GM21786 (cell line): ENCODE data around the gene TULP4.

Source experiments
- ATAC-seq: cut with Tn5 transposase; IDR thresholded peaks from one replicate; pipeline ENCODE4 v1.9.1; 2021; ENCODE audit not compliant: unreplicated experiment

The TULP4 gene, protein sequence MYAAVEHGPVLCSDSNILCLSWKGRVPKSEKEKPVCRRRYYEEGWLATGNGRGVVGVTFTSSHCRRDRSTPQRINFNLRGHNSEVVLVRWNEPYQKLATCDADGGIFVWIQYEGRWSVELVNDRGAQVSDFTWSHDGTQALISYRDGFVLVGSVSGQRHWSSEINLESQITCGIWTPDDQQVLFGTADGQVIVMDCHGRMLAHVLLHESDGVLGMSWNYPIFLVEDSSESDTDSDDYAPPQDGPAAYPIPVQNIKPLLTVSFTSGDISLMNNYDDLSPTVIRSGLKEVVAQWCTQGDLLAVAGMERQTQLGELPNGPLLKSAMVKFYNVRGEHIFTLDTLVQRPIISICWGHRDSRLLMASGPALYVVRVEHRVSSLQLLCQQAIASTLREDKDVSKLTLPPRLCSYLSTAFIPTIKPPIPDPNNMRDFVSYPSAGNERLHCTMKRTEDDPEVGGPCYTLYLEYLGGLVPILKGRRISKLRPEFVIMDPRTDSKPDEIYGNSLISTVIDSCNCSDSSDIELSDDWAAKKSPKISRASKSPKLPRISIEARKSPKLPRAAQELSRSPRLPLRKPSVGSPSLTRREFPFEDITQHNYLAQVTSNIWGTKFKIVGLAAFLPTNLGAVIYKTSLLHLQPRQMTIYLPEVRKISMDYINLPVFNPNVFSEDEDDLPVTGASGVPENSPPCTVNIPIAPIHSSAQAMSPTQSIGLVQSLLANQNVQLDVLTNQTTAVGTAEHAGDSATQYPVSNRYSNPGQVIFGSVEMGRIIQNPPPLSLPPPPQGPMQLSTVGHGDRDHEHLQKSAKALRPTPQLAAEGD (N-terminal part only)

DNA sequence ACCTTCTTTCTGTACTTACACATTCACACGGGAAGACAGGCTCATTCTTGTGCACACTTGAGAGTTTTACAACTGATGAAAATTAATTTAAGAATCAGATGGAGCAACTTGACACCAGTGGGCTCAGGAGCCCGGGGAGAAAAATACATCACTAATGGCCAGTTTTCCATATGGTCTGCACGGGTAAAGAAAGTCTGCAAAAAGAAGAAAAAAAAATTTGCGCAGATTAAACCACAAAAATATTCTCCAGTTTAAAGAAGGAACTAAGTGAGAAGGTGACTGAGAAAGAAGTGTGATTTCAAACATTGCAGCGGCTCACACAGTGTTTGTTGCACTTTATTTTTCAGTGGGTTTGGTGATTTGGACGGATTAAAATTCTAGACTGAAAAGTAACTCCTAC is at the start of gene TULP4:
TSS of gene TULP4 (plus strand) at position 301 of the 400 bp plus-strand sequence. CDS start 1,552 bp downstream, outside the sequence.
- no peak for ATAC-seq

DNA sequence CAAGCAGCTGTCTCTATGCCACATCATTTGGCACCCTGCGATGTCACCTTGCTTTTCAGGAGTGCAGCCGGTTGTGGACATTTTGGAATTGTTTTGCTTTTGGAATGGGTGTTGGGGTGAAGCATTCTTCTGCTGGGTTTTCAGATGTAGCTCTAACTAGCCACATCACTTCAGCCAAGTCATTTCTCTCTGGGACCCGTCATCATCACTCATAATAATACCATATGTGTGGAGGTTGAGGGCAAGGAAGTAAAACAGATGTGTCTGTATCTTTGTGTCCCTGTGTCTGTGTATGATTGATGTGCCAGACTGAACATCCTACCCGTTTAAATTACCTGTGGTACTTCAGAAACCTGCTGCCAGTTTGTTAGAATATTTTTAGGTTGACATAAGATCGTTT is 49.5 kb upstream of the TULP4 start:
- ATAC-seq, result no peak

DNA sequence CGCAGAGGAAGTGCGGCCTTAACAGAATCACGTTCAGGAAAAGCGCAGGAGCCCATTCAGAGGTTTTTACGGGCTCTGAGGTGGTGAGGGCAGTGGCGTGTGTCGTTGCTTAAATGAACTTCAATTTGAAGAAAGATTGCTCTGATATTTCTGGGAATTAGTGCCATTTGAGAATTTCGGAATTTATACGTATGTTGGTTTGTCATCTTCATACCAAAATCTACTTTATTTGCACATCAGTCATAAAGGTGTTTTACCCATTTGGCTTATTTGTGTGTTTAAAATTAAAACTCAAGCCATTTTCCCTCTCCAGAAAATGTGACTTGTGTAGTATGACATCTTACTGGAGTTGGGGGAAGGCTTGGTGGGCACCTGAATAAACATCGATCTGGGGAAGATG is 48.1 kb upstream of the TULP4 start:
- no peak for ATAC-seq

DNA sequence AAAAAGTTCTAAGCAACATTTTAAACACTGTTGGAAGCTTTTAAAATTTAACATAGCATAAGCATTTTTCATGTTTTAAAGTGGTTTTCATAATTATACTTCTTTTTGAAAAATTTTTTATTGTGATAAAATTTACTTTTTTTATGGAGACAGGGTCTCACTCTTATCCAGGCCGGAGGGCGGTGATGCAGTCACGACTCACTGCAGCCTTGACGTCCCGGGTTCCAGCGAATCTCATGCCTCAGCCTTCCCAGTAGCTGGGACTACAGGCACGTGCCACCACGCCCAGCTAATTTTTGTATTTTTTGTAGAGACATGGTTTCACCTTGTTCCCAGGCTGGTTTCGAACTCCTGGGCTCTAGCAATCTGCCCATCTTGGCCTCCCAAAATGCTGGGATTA is 46.1 kb upstream of the TULP4 start:
- ATAC-seq, result no peak

DNA sequence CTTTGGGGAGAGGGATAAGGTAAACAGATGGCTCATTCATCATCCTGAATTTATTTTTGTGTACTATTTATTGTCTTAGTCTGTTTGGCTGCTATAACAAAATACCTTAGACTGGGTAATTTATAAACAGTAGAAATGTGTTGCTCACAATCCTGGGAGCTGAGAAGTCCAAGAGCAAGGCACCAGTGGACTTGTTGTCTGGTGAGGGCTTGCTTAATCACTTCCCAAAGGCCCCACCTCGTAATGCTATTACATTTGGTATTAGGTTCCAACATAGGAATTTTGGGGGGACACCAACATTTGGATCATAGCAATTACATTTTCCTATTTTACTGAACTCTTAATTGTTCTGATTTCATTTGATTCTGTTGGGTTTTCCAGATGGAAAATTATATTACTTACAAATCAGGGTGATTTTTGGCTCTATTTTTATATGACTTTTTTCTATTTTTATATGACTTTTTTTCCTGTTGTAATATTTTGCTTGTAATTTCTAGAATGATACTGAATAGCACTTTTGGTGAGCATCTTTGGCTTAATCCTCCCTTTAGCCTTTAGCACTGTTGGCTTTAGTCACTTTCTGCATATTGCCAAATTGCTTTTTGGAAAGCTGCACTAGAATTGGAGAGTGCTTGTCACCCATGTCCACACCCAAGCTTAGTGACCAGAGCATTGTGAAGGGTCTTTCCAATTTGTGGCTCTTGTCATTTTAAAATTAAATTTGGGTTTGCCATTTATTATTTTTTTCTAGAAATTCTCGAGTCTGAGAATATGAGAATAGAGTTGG is 43.7 kb upstream of the TULP4 start:
- ATAC-seq, result no peak

DNA sequence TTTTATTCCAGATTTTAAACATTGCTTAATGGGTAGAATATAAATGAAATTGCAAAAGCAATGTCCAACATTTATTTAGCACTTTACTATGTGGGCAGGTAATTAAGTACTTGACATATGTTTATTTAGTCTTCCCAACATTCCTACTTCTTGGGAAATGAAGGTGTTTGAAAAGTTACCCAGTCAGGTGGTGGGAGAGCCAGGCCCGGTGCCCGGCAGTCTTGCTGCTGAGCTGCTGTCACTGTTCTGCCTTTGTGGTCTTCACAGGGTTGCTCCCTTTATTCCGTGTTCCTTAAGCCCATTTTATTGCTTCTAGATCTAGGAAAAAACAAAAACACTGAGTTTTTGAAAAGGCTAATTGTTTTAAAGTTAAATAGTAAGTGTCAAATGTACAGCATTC is 42.6 kb upstream of the TULP4 start:
- no peak for ATAC-seq

DNA sequence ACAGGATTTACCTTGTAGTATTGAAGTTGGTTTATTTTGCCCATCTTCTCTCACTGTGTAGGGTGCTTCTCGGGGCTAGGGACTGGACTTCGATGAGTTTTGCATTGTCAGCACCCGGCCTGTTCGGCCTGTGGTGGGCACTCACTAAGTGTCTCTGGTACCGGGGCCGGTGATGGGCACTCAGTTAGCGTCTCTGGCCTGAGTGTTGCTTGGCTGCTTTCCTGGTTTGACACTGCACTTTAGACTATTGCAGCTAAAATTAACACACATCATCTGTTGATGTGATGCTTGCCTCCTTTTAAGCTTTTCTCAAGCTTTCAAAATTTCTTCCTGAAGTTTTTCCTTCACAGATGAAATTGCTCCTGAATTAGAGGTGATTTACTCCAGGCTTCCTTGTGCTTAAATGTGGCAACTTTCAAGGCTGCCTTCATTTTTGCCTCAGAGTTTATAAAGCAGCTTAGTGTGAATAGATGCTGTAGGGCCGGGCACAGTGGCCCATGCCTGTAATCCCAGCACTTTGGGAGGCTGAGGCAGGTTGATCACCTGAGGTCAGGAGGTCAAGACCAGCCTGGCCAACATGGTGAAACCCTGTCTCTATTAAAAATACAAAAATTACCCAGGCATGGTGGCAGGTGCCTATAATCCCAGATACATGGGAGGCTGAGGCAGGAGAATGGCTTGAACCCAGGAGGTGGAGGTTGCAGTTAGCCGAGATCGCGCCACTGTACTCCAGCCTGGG is 41.7 kb upstream of the TULP4 start:
- ATAC-seq, result peak; percentile 11

DNA sequence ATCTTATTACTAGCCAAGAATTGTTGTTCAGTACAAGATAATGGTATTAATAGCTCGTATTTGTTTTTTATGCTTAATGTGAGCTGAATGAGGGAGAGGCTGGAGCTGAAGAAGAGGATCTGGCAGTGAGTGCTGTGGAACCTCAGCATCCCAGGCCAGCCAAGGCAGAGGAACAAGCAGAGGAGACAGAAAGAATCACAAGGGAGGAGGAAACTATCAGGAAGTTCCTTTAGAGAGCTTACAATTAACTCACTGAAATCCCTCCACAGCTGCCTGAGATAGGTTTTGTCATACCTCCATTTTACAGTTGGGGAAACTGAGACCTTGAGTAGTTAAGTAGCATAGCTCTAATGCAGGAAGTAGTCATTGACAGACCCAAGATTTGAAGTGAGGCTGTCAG is 39.9 kb upstream of the TULP4 start:
- ATAC-seq, result no peak

DNA sequence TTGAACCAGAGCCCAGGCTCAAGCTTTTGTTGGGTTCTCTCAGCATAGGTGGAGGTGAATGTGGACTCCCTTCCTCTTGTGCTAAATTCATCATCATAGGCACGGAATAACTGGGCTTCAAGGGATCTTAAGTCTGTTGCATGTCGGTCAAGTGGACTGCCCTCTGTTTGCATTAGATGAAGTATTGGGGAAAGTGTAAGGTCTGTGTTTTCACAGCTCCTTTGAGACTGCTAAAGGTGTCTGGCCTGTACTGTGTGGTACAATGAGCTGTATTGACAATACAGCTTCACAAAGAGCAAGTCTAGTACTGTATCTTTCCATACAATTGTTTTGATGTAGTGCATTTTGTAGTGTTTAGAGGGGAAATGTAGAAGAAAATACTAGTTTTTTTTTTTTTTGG is 34.3 kb upstream of the TULP4 start:
- no peak for ATAC-seq

DNA sequence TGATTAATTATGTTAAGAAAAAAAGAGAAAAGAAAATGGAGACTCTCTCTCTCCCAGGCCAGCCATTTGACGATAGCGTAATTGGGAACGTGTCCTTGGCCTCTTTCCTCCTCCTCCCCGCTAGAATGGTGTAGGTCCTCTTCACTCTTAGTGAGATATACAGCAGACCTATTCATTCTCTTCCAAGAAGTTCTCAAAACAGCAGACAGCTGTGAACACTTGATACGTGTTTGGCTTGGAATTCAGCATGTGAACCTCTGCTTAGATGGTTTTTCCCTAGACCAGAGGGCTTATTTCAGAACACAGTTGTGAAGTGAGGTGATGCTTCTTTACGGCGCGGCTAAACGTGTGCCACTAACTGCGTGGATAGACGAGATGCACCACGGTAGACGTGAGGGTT is 32.6 kb upstream of the TULP4 start:
- ATAC-seq, result no peak

DNA sequence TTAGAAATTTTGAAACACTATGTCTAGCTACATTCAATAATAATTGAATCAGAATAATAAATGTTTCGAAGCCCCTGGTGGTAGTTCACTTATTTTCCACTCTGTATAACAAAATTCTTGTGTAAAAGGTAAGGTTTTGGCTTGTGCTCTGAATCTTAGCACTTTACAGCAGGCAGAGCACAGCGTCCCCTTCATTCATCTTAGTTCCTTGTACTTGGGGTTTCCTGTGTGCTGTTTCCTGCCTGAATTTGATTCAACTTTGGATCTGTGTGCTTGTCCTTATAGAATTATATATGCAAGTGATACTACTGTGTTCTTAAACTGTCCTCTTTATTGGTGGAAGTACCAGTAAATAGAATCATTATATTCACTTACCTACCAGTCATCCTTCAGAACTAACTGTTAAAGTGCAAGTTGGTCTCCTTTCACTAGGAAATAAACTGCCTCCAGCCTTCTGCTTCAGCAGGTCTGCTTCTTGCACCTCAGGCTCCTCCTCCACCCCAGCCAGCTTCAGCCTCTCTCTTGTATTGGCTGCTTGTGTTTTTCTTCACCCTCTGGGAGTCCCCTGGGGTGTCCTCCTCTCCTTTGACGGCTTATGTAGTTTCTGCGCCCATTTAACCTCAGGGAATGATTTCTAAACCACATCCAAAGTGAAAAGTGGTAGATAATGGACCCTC is 28.8 kb upstream of the TULP4 start:
- peak; percentile 74 for ATAC-seq

DNA sequence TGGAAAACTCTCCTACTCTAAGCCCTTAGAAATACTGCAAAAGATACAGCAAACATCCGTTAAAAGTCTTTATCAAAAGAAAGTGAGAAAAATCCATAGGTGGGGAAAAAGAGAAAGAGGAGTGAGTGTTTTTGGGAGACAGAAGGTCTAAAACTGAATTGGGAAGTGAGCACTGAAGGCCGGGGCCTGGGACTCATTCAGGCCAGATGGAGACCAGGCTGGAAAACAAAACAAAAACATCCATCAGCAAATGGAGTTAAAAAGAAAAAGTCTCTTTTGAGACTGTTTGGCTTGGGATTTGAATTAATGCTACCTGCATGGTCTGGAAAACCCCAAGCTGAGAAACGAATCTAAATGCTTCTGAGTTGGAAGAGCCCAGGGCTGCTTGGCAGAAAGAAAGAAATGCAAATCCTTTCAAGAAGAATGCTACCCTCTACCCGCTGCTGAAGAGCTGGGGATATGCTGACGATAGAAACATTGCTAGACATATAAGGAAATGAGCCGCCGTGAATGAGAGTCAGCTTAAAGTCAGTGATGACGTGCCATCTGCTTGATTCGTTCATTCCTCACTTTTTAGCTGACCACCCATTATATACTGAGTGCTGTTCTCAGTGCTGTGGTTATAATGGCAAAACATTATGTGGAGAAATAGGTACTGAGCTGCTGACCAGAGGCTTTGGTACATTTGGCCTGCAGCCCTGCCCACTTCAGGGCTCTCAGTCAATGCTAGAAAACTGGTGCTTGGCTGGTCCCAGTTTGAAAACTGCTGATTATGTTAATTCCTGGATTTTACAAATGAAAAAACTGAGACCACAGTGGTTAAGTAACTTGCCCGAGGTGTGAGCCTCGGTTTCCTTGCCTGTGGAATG is 28.0 kb upstream of the TULP4 start:
- peak; percentile 54 for ATAC-seq

DNA sequence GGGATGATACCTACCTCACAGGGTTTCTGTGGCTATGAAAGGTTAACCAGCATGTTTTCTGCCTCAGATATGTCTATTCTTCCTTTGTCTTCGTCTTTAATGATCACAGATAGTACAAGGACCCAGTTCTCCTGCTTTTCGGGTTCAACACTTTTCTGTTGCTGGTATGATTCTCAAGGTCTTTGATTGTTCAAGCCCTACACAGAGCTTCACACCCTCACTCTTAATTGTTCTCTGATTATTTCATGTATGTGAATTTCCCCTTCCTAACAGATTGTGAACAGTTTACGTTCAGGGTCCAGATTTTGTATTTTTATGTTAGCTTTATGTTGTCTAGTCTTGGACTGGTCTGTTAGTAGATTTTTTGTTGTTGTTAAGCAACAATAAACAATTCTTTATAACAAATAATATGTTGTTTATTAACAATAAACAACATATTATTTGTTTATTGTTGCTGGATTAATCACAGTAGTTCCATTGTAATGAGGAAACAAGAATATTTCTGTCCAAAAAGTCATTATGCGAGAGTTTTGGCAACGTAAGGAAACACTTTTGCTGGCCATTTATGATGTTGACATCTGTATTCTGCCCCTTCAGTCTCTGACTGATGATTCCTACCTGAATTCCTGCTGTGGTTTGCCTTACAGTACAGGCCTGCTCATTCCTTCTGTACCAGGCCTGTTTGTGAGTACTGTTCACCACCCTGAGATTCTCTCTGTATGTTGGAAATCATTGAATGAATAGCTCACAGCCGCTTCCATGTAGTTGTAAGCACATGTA is 27.2 kb upstream of the TULP4 start:
- no peak for ATAC-seq

DNA sequence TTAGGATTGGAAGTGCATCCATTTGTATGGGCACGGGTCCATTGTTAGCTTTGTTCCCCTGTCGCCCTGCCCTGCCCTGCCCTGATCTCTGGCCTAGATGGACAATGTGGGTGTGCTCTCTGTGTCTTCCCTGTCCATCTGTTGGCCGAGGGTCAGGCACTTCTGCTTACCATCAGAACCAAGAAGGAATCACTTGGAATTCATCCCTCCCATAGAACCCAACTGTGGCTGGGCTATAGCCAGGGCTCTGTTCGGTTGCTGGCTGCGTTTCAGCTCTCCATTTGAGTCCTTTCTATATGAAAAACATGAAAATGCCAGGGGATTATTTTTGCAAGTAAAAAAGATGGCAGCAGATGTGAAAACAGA is 26.6 kb upstream of the TULP4 start:
- no peak for ATAC-seq

DNA sequence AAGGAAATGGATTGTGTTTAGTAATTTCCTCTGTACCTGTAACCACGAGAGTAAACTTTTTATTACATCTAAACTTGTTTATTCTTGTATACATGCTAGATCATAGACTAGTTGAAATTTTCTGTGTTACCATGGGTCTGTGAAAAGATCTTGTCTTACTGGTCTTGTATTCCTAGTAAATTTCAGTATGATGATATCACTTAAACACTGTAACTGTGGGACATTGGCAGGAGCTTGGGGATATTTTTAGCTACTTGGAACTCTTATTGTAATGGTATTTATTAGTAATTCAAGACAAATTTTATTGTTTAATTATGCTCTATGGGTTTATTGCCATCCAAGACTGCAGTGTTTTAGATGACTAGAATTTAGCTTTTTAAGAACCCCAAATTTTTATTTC is 25.9 kb upstream of the TULP4 start:
- no peak for ATAC-seq

DNA sequence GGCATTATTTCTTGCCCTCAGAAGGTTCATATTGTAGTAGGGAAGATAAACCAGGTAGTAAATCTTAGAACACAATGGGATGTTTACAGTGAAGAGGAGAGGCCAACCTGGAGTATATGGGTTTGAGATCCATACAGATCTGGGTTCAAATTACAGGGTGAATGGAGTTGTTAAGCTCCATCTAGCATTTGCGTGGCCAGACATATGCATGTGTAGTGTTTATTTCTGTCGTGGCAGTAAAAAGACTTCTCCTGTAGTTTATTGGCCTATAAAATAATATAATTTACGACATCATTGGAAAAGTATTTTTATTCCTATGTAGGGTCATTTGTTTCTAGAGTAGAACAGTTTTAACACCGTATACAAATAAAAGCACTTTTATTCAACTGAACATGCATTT is 25.2 kb upstream of the TULP4 start:
- ATAC-seq, result no peak

DNA sequence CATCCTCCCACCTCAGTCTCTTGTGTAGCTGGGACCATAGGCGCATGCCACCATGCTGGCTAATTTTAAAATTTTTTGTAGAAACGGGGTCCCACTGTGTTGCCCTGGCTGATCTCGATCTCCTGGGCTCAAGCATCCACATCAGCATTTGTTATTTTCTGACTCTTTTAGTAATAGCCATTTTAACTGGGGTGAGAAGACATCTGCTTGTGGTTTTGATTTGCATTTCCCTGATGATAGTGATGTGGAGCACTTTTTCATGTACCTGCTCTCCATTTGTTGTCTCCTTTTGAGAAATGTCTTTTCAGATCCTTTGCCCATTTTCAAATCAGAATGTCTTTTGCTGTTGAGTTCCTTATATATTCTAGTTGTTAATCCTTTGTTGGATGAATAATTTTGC is 22.2 kb upstream of the TULP4 start:
- ATAC-seq, result peak; percentile 46

DNA sequence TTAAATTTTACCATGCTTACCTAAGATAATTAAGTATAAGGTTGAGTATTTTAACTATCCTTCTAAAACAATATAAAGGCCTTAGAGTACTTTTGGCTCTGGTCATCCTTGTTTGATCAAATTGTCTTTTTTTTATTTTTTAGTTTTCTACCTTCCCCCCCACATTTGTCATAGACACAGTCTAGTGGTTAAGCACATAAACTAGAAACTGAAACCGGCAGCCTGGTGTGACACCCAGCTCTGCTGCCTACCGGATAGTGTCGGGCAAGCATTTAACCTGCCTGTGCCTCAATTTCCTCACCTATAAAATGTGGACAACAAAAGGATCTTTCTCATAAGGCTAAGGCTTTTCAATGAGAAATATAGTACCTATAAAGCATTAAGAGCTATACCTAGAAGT is 21.6 kb upstream of the TULP4 start:
- ATAC-seq, result peak; percentile 73

DNA sequence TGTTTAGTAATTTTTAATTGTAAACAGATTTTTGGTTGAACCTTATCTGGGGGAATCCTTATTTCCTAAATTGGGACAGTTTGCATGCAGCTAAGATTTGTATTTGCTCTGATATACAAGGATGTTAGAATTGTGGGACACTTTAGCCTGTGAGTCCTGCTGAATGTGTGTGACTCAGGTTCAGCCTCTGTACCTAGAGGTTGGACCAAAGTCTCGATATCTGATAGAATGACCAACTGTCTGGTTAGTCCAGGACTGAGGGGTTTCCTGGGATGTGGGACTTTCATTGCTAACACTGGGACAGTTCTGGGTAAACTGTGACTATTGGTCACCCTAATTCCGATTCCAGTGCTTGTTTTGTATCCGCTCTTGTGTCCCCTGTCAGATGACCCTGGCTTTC is 20.2 kb upstream of the TULP4 start:
- no peak for ATAC-seq
